HCT116 (cell line): ENCODE results near the gene SLC35F6.

Source experiments
- CTCF ChIP-seq, 3 experiments: fragments of 200-600 bp in 1 of 3; sonication (generic) in 1 of 3; IDR thresholded peaks in 2 of 3; conservative IDR thresholded peaks in 1 of 3; 2 replicates each; pipeline ENCODE4 v1.5.1; 2012 to 2017; ENCODE audit warnings: low read depth in 2 of 3, low read length in 2 of 3, antibody characterized with exemption in 1 of 3, borderline replicate concordance in 1 of 3, control low read depth in 1 of 3, mild to moderate bottlenecking in 1 of 3, mixed read lengths in 1 of 3, mixed run types in 1 of 3, moderate library complexity in 1 of 3; ENCODE audit not compliant: insufficient read depth in 1 of 3
- EZH2phosphoT487 ChIP-seq: fragments of 200-600 bp; IDR thresholded peaks from 2 replicates; pipeline ENCODE4 v1.6.1; 2018; ENCODE audit warnings: antibody characterized with exemption, borderline replicate concordance
- JUND ChIP-seq: IDR thresholded peaks from 2 replicates; pipeline ENCODE4 v1.6.1; 2012
- POLR2A ChIP-seq: IDR thresholded peaks from 2 replicates; pipeline ENCODE4 v1.7.0; 2011; ENCODE audit warnings: borderline replicate concordance; ENCODE audit not compliant: insufficient read depth, insufficient read length; ENCODE audit errors: extremely low read depth
- POLR2AphosphoS5 ChIP-seq: IDR thresholded peaks from 2 replicates; pipeline ENCODE4 v1.6.1; 2011; ENCODE audit warnings: mild to moderate bottlenecking, low read depth, low read length, moderate library complexity
- RAD21 ChIP-seq: IDR thresholded peaks from 2 replicates; pipeline ENCODE4 v1.6.1; 2012; ENCODE audit warnings: low read depth, mild to moderate bottlenecking
- SP1 ChIP-seq: IDR thresholded peaks from 2 replicates; pipeline ENCODE4 v1.6.1; 2012; ENCODE audit warnings: low read depth
- YY1 ChIP-seq: IDR thresholded peaks from 2 replicates; pipeline ENCODE4 v1.6.1; 2011; ENCODE audit warnings: low read length, low read depth, moderate library complexity, mild to moderate bottlenecking; ENCODE audit not compliant: insufficient replicate concordance; ENCODE audit errors: extremely low read depth
- ZNF274 ChIP-seq: fragments of 200-500 bp; sonication (Bioruptor generic); IDR thresholded peaks from 2 replicates; pipeline ENCODE4 v1.6.1; 2014; ENCODE audit warnings: mild to moderate bottlenecking, low read depth, low read length, inconsistent platforms

GRCh38 chr2:26764906-26765305 lies 822 bp downstream of the SLC35F6 start:
- TF ChIP-seq RAD21 (no peak), JUND (no peak), CTCF (IDR thresholded peaks at IDR 0.05 in 2 of 3, conservative IDR thresholded peaks at IDR 0.05 in 1 of 3; ENCODE audit: borderline replicate concordance in 1 of 3, insufficient read depth in 1 of 3, low read depth in 2 of 3, low read length in 2 of 3) (no peak), YY1 (no peak), EZH2phosphoT487 (no peak), SP1 (no peak), ZNF274 (no peak), POLR2AphosphoS5 (no peak), POLR2A (no peak)
